ENCODE data around the gene STMN3.
A peak's percentile ranks its signal among the peaks of the same experiment; 100 is the strongest.
"Not testable (repeated sequence)": the region's sequence is repeated elsewhere in the genome, so short reads cannot be mapped to it uniquely, and the experiment has no call there.

The STMN3 gene

DNA sequence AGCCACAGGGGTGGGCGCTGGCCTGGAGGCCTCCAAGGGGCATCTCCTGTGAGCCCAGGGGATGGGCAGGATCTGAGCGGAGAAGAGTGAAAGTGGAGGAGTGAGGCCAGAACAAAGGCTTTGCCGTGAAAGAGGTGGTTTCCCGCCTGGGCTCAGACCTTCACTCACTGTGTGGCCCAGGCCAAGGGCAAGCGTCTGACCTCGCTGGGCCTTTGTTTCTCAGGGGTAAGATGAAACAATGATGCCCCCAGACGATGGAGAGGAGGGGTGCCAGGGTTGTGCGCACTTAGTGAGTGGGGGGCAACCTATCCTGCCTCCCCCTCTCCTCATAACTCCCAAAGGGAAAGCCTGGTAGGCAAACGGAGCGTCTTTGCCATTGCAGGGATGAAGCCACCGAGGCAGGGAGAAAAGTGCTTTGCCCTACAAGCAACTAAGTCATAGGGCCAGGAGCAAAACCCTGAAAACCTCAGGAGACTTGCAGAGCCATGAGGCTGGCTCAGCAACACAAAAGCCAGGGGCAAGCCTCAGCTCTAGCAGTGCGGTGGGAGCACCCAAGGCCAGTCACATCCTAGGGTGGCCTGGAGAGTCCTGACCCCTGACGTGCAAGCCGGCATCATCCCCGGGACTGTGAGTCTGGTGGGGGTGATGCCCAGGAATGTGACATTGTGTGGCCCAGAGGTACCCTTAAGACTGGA lies 897 bp upstream of the STMN3 start:
- no peak for DNase-seq

DNA sequence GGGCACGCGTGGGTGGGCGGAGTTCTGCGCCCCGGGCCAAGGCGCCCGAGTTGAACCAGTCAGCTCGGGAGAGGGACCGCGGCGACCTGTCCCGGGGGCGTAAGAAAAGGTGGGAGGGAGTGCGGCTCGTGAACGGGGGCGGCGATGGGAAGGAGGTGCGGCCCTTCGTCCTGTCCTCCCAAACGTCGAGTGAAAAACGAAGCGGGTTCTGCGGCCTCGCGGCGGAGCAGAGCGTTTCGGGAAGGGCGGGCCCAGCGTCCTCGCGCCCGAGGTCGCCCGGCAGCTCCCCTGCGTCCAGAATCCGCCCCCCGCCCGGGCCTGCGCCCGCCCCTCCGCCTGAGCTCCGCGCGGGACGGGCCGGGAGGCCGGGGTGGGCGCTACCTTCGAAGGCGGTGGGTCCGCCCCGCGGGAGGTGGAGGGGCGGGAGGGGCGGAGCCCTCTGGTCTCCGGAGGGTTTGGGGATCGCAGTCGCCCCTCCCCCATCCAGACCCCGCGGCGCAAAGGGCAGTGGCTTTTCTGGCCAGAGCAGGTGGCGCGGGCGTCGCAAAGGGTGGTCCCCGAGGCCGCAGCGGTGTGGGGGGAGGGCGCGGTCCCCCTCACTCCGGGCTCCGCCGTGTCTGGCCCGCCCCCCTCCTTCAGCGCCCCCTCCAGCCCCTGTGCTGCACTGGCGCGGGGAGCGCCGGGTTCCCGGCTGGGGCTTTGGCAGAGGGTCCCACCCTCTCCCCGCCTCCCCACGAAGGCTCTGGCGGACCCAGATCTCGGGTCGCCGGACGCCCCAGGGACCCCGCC lies 838 bp downstream of the STMN3 start:
- DNase-seq = no peak

- no peak for DNase-seq
Observed at GRCh38 chr20:63651942-63652191, 1.4 kb downstream of the STMN3 start.

GRCh38 chr20:63650486-63650885 lies 2.7 kb downstream of the STMN3 start:
- DNase-seq = not testable (repeated sequence)

GRCh38 chr20:63648895-63649589 lies 4.2 kb downstream of the STMN3 start:
- no peak for DNase-seq

DNA sequence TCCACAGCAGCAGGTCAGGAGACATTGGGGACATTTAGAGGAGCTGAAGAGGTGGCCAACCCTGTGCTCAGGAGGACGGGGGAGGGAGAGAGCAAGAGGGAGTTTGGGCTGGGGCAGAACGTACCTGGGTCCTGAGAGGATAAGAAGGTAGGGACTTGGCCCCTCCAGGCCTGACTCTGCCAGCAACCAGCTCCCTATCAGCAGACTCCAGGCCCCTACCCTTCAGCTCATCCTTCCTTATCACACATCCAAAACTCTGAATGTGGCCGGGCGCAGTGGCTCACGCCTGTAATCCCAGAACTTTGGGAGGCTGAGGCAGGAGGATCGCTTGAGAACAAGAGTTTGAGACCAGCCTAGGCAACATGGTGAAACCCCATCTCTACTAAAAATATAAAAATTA lies 5.0 kb downstream of the STMN3 start:
- no peak for DNase-seq

- DNase-seq = no peak
Observed at GRCh38 chr20:63645218-63645617, 8.0 kb downstream of the STMN3 start.

GRCh38 chr20:63643946-63644345 lies 9.3 kb downstream of the STMN3 start:
- no peak for DNase-seq

DNA sequence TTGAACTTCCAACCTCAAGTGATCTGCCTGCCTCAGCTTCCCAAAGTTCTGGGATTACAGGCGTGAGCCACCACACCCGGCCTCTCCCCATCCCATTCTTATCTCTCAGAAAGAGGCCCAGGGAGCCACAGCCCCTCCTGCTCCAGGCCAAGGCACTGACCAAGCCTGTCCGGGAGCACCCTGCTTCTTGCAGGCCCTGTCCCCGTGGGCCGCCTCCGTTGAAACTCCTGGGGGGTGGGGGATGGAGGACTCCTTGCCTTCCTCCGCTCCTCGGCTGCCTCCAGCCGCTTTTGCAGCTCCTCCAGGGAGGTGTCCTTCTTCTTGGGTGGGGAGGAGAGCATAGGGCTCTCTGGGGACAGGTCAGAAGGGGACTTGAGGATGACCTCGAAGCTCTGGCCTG lies 9.7 kb downstream of the STMN3 start:
- no peak for DNase-seq

DNA sequence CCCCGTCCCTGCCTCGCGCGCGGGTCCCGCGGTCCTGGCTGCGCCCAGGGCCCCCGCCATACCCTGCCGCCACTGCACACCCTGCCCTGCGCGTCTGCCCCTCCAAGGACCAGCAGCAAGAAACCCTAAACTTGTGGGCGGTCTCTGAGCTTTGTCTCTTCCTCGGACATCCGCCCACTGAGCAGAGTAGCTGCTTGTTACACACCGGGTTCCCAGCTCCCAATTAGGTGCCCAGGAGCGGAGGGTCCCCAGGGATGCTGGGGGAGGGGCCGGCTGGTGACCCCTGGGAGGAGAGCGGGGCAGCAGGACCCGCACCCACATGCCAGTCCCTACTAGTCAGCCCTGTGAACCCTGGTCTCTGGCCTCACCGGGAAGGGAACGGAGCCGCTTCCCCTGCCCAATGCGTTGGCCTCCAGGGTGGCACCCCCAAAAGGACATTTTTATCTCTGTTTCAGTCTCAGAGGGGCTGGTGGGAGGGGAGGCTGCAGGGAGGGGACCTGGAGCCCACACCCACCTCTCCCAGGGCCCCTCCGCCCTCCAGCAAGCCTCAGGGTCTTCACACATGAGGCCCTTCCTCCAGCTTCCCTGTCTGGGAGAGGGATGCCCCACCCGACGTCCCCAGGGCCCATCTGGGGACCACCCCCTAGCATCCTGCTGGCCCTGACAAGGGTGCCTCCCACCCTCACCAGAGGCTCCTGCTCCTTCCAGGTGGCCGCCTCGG lies 10.5 kb downstream of the STMN3 start:
- no peak for DNase-seq

DNA sequence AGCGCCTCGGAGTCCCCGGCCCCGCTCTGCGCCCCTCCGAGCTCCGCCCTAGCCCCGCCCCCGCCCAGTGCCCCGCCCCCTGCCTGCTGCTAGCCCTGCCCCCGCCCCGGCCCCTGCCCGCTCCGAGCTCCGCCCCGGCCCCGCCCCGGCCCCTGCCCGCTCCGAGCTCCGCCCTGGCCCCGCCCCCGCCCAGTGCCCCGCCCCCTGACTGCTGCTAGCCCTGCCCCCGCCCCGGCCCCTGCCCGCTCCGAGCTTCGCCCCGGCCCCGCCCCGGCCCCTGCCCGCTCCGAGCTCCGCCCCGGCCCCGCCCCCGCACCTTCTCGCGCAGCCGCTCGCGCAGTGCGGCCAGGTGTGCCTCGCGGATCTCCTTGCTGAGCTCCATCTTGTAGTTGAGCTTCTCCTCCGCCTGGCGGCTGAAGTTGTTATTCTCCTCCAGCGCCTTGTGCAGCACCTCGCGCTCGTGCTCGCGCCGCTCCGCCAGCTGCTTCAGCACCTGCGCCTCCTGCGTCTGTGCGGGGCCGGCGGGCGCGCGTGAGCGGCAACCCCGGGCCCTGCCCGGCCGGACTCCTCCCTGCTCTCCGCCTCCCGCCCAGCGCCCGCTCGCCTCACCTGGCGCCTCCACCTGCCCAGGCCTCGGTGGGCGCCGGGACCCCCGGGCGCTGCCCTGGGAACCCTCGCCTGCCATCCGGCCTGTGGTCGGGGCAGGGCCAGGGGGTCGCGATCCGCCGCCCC lies 11.3 kb downstream of the STMN3 start:
- peak; percentile 93 for DNase-seq

- DNase-seq = peak; percentile 57
Observed at GRCh38 chr20:63641146-63641791, 12.0 kb downstream of the STMN3 start.

DNA sequence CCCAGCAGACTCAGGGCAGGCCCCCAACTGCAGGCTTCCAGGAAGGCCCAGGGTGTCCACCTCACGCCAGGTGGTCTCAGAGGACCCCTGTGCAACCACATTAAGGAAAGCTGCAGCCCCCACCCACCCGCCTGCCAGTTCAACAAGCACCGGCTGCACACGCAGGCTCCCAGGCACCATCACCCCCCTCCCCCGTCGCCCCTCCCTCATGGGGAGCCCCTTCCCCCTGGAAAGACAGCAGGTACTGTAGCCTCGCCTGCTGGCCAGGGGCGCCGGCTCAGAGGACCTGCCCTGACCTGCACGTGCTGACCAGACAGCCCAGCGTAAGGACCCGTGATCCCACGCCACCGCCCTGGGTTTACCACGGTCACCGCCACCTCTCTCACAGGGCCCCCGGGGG lies 12.5 kb downstream of the STMN3 start:
- DNase-seq = not testable (repeated sequence)

DNA sequence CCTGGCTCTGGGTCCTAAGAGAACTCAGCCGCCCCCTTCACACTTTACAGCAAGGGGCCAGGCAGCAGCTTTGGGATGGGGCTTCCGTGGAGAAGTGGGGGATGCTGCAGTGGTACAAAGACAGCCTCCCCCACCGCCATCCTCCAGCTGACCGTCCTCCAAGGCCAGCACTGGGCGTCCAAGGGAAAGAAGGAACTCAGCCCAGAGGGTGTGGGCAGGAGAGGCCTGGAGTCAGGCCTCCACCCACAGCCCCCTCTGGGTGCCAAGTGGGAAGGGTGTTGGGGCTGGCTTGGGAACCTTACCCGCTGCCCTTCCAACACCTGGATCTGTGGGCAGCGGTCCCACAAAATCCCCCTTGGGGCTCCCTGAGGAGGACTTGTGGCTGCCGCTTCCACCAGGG lies 13.1 kb downstream of the STMN3 start:
- DNase-seq = no peak

DNA sequence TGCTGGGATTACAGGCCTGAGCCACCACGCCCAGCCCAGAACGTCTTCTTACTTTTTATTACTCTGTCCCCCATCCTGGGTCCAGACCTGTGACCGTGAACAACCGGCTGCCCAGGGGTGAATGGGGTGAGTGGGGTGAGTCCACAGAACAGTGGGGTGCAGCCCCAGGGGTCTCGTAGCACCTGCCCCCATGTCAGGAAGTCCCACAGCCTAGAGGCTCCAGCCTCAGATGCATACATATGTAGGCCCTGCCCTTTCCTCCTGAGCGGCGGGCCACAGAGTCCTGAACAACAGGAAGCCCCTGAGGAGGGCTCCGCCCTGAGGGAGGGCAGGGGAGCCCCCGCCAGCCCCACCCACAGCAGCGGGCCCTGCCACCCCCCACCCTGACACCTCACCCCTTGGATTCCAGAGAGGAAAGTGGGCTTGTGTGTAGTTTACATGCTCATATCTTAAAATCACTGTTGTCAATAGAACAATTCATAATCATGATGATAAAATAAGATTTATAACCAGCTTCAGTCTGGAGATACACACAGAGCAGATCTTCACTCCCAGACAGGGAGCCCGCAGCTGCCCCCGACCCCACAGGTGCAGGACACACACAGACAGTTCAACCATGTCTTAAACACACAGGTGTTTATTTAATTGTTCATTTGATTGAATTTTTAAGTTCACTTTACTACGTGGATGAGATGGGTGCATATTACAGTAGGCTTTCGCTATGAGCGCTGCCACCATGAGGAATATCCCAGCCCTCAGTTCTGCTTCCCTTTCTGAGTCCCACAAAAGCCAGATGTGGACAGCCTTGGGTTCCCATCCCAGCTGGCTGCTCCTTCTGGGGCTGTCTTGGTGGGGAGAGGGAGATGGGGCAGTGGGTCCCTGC lies 13.9 kb downstream of the STMN3 start:
- no peak for DNase-seq

DNA sequence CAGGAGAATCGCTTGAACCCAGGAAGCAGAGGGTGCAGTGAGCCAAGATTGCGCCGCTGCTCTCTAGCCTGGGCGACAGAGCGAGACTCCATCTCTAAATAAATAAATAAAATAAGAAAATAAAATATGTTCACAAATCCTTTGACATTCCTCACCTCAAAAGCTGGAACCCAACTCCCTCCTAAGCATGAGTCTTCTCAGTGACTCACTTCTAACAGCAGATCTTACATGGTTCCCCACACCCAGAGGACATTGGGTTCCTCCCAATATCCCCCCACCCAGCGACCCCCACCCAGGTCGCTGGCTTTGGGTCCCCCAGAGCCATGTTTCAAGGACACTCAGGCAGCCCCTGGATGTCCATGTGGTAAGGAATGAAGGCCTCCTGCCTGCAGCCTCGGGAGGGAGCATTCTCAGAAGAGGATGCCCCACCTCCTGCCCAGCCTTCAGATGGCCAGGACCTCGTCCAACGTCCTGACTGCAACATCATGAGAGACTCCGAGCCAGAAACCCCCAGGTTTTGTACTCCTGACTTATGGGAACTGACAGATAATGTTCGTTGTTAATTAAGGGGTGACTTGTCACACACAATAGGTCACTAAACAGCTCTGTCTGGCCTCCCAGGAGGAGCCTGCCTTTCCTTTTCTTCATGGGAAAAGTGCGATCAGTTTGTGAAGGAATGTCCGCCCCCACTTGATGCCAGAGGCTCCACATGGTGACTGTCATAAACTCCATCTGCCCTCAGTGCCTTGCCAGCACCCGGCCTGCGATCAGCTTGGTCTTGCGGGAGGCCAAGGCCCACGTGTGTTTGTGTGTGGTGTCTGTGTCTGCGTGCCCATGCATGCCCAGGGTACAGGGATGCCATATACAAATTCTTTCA lies 16.2 kb downstream of the STMN3 start:
- no peak for DNase-seq

GRCh38 chr20:63635431-63636141 lies 17.6 kb downstream of the STMN3 start:
- DNase-seq = peak; percentile 72

- no peak for DNase-seq
Observed at GRCh38 chr20:63633732-63634131, 19.5 kb downstream of the STMN3 start.

- not testable (repeated sequence) for DNase-seq
Observed at GRCh38 chr20:63631426-63631825, 21.8 kb downstream of the STMN3 start.

All from NK-92 treated with Interleukin-12 subunit alpha and Interleukin-12 subunit beta, amount 100 ng/mL, for 24 hours (cell line).